Stimulated activated CD4-positive, alpha-beta T cell treated with anti-CD3 and anti-CD28 coated beads, Interleukin-1b, Interleukin-23, amount 100 ng/mL, for 48 hours (primary cell): ENCODE data around the gene NEUROD4.
A peak's percentile ranks its signal among the peaks of the same experiment; 100 is the strongest.

Experiments
- DNase-seq: peaks from one replicate; pipeline ENCODE4 v3.0.0-alpha.2; 2020

Gene NEUROD4

GRCh38 chr12:54998958-54999510 is 20.7 kb upstream of the NEUROD4 start:
- no peak for DNase-seq

GRCh38 chr12:55001198-55001868 is 18.4 kb upstream of the NEUROD4 start:
- DNase-seq: no peak

DNA sequence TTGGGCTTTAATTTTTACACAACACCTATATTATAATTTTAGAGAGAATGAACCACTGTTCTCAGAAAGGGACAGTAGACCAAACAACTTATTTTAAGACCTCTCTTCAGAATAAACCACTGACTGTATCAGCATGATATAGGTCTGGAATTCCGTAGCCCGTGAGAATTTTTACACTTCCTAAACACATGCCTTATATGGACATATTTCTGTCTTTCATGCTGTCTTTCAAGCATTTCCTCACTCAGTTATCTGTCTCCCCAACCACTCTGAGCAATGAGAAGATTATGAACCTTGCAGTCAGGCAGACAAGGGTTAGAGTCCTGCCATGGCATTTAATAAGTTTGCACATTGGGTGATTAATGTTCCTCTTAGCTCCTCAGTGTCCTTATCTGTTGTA is 17.4 kb upstream of the NEUROD4 start:
- DNase-seq: no peak

GRCh38 chr12:55008944-55009585 is 10.7 kb upstream of the NEUROD4 start:
- no peak for DNase-seq

DNA sequence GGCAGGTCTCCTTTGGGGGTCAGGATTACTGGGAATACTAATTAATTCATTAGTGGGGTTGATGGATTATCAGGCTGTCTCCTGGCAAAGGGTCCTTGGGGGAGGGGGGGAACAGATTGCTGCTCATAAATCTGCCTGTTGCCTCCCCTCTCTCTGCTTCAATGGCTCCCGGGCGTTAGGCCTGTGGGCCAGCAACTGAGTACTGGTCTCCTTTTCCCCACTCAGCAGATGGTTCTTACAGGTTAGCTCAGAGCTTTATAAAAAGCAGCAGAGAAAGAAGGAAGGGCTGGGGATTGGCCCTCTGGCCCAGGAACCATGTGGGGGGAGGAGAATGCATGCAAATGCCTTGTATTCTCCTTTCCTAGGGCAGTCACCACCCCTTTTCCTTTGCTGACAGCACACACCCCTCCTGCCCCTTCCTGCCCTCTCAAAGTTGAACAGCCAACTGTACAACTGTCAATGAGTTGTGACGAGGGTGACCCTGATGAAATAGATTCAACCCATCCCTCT is 2.3 kb upstream of the NEUROD4 start:
- no peak for DNase-seq

DNA sequence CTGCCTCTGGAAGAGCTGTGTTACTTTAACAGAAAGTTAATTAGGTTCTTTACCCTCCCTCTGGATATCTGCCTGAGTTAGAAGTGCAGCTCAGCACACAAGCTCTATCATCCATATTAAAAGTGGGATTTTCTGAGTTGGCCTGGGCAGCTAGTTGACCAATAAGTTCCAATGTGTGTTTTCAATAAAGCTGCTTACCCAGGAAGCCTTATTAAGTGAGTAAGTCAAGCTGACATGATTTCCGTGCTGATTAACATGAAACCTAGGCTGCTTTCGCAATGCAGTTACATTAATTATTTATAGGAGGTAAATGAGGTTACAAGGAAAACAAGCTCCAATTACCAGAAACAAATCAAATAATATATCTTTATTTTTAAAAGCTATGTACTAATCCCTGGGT is 4.8 kb downstream of the NEUROD4 start:
- no peak for DNase-seq

DNA sequence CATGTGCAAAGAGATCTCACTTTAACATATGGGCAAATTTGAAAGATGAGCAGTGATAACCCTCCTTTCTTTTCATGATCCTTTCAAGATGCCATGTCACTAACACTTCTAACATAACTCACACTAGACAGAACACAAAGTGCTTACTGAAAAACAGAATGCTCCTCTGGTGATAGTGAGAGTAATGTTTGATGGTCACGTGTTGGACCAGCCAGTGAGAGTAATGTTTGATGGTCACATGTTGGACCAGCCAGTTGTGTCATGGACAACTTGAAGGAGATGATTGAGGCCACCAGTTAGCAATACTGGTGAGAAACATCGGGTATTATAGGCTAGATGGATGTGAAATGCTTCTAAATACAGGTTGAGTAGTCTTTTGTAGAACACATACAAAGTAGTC is 5.7 kb downstream of the NEUROD4 start:
- no peak for DNase-seq

GRCh38 chr12:55034218-55034617 is 14.4 kb downstream of the NEUROD4 start:
- DNase-seq: no peak

GRCh38 chr12:55036326-55037115 is 16.7 kb downstream of the NEUROD4 start:
- DNase-seq: no peak

- DNase-seq: no peak
These were observed 17.7 kb downstream of the NEUROD4 start for GRCh38 chr12:55037351-55037987.

- no peak for DNase-seq
These were observed 19.9 kb downstream of the NEUROD4 start for GRCh38 chr12:55039395-55040354.

GRCh38 chr12:55041345-55042055 is 21.7 kb downstream of the NEUROD4 start:
- DNase-seq: no peak

GRCh38 chr12:55043542-55043941 is 23.8 kb downstream of the NEUROD4 start:
- DNase-seq: no peak

DNA sequence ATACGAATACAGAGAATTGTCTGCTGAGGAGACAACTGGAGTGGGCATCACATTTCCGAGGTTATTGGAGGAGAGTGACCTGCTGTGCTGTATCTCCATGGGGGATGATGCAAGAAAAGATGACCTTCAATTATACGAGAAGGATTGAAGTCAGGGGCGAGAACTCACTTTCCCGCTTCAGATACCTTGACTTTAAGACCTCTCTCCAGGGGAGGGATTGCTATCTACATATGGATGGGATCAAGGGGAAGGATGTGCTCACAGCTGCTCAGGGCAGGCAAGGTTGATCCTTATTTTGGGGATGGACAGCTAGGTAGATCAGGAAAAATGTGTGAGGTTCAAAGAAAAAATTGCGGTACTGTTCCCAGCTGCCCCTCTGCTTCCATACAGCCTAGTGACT is 24.4 kb downstream of the NEUROD4 start:
- no peak for DNase-seq

GRCh38 chr12:55049676-55050075 is 29.9 kb downstream of the NEUROD4 start:
- no peak for DNase-seq

DNA sequence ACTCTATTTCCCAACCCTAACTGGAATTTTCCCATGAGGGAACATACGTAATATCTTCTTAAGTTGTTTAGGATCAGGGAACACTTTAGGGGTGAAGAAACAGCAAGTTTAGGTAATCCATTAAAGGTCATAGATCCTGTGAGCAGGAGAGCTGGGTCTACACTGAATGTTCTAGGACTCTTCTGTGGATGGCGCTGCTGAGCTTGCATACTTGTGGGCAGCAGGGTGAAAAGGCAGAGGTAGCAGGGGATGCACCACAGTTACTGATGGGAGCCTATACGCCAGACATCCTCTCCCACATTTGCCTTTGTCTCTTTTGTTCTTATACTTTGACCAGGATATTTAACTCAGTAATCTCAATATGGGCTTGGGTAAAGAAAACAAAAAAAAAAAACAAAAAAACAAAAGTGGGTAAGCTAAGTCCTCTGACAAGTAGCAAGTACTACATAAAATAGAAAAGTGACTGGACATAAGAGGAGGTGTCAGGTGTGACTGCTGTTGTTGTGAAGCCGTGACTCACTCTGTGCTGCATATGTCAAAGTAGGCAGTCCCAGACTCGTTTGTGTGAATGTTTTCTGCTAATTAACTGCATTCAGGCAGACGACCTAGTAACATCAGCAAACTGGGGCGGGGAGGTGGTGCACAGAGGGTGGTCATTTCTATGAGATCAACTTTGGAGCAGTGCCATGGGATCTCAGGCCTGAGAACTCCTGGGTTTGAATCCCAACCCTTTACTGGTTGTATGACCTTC is 31.6 kb downstream of the NEUROD4 start:
- DNase-seq: no peak

- no peak for DNase-seq
These were observed 37.7 kb downstream of the NEUROD4 start for GRCh38 chr12:55057481-55057880.

DNA sequence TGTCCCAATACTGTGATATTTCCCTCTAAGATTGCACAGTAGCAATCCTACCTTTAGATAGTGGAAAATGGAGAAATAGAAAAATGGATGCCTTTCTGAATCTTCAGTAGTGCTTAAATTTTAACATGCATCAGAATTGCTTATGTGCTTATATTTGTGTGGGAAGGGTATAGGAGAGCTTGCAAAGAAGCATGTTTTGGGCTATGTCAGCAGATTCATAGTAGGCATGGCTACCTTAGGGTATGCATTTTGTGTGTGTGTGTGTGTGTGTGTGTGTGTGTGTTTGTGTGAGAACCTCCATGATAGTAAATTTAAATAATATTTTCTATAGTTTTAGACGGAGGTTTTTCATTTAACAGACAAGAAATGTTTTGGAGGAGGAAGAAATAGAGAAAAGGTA is 38.3 kb downstream of the NEUROD4 start:
- DNase-seq: no peak

GRCh38 chr12:55058776-55059175 is 39.0 kb downstream of the NEUROD4 start:
- DNase-seq: no peak

DNA sequence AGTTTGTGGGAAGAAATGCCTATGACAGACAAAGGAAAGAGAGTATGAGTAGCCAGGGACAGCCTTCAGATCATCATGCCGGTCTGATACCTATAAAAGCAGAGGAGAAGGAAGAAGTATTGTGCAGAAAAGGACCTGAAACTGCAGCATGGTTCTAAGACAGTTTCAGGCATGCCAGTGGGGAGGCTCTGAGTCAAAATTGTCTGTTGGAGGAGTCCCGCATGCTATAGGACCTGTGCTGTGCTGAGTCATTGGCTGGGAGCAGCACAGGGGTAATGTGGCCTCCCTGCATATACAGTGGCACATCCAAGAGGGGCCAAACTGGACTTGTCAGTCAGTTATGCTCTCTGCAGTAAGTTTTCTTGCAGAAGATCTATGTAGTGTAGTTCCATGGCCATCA is 40.7 kb downstream of the NEUROD4 start:
- peak; percentile 68 for DNase-seq
